GM18511 (cell line): Measurements from ENCODE around the gene GCNT2.
"Not testable (repeated sequence)": the region's sequence is repeated elsewhere in the genome, so short reads cannot be mapped to it uniquely, and the experiment has no call there.

Experiments used
- ATAC-seq: cut with Tn5 transposase; IDR thresholded peaks from one replicate; pipeline ENCODE4 v1.9.1; 2021; ENCODE audit warnings: mild to moderate bottlenecking, moderate library complexity; ENCODE audit not compliant: unreplicated experiment

The GCNT2 gene

DNA sequence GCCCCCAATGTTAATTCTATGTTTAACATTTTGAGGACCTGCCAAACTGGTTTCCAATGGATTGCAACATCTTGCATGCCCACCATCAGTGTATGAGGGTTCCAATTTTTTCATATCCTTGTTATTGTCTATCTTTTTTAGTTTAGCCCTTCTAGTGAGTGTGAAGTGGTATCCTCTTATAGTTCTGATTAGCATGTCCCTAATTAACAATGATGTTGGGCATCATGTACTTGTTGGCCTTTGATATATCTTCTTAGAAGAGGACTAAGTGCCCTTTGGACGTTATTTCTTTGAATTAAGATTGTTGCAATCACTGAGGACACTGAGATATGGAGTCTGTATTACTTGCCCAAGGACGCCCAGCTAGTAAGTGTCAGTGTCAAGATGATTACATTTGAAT lies 22.3 kb downstream of the GCNT2 start:
- ATAC-seq, result no peak

DNA sequence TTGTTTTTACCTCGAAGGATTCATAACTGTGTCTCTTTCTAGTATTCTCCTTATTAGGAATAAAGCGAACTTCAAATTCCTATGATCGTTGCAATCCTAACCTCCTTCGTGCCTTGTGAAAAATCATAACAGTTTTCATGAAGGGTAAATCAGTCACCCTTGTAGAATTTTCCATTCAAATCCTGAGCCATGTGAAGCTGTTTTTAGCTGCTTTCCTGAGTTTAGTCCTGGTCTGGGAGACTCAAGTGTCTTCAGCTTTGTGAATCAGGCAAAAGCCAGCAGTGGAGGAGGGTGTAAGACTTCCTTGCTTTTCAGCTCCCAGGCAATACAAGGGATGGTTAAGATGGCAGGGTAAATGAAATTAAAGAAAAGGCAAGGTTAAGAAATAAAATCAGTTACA lies 24.3 kb downstream of the GCNT2 start:
- no peak for ATAC-seq

DNA sequence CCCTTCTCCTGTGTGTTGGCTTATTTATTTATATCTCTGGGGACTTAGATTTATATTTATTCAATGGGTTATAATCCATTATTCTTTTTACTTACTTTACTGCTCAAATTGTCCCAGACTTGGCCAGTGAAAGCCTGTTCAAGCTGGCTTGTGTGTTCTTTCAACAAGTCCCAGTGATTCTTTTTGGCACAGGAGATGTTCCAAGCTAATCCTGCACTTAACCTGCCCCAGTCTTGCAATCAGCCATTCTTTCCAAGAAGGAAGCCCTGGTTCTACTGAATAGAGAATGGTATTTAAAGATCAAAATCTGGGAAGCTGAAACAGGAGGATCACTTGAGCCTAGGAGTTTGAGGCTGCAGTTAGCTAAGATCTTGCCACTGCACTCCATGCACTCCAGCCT lies 26.7 kb downstream of the GCNT2 start:
- ATAC-seq, result no peak

DNA sequence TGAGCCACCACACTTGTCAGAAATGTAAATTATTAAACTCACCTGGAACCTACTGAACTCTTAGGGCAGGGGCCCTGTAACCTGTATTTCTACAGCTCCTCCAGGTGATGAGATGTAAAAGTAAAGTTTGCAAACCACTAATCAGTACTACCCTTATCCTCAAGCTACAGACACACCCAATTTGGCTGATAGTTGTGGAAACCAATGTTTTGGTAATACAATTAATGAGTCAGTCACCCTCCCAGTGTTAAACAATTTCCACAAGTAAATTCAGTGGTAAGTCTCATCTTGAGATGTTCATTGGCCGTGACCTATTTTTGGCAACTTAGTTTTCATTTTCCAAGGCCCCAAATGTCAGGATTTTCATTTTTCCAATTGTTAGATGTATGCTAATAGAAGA lies 29.6 kb downstream of the GCNT2 start:
- no peak for ATAC-seq

DNA sequence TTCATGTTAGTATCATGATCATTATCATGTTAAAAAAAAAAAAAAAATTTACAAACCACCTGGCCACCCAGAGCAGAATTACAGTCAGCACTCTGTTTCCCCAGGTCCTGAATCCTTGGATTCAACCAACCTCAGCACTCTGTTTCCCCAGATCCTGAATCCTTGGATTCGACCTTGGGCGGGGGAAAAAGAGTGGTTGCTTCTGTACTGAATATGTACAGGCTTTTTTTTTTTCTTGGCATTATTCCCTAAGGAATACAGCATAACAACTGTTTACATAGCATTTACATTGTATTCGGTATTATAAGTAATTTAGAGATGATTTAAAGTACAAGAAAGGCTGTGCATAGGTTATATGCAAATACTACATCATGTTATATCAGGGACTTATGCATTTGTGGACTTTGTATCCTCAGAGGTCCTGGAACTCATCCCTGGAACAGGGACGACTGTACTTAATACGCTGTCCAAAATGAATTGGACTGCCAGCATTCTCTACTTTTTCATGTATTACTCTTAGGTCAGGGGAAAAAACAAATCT lies 31.2 kb downstream of the GCNT2 start:
- no peak for ATAC-seq

DNA sequence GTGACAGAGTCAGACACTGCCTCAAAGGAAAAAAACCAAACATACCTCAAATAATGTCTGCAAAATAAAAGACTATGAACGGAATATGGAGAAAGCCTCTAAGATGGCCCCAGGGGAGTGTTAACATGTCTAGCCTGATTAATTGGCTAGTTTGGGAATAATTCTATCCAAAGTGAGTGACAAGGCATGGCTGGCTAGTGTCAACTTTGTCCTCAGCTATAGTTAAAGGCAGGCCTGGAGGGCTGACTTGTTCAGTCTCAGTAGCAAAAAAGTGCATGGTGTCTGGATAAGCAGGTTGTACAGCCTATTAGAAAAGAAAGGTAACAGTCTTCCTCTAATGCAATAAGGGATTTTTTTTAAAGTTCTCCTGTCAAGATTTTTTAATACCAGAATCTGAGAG lies 32.7 kb downstream of the GCNT2 start:
- ATAC-seq, result no peak

- ATAC-seq, result no peak
Observed at GRCh38 chr6:10554826-10555225, 33.7 kb downstream of the GCNT2 start.

DNA sequence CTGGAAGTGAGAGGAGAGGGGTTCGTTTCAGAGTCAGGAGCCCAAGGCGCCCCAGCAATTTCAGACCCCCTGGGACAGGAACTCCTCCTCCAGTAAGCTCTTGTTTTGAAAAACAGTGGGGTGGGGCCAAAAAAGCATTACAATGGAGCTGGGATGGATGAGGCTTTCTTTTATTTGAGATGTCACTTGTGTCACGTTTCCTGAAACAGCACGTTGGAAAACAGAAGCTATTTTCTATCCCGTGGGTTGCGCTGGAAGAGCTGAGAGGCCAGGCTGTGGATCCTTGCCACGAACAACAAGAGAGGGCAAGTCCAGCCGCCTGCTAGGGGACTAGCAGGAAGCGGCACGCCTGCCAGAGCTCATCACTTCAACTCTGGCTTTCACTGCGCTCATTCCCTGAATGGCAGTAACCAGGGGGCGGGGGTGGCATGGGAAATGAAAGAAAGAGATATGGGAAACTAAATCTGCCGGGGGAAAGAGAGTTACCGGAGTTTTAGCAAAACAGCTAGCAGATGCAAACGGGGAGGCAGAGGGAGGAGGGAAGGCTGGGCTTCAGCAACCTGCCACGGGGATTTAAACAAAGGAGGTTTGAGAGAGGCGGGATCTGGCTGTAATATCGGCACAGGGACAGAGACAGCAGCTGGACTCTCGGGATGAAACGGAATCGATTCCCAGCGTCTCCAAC lies 34.6 kb downstream of the GCNT2 start:
- ATAC-seq, result no peak

DNA sequence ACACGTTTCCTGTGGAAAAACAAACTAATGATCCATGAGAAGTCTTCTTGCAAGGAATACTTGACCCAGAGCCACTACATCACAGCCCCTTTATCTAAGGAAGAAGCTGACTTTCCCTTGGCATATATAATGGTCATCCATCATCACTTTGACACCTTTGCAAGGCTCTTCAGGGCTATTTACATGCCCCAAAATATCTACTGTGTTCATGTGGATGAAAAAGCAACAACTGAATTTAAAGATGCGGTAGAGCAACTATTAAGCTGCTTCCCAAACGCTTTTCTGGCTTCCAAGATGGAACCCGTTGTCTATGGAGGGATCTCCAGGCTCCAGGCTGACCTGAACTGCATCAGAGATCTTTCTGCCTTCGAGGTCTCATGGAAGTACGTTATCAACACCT lies 35.4 kb downstream of the GCNT2 start:
- ATAC-seq, result no peak

GRCh38 chr6:10556992-10557391 lies 35.8 kb downstream of the GCNT2 start:
- ATAC-seq, result no peak

GRCh38 chr6:10557913-10558312 lies 36.8 kb downstream of the GCNT2 start:
- no peak for ATAC-seq

DNA sequence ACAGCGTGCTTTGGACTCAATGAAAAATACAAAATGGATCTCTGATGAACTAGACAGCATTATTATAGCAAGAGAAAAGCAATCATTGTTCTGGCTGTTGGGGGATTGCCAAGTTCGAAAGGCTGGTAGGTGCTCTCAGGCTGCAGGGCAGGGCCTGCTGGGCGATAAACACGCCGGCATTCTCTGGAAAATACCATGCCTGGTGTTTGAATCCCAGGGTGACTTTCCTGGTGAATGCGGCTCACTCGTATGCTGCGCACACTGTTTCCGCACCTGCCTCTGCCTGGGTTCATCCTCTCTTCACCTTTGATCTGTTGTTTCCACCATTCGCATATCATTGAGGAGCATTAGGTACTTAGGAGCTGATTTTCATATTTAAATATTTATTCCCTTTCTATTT lies 37.4 kb downstream of the GCNT2 start:
- ATAC-seq, result no peak

GRCh38 chr6:10559522-10560152 lies 38.5 kb downstream of the GCNT2 start:
- no peak for ATAC-seq

DNA sequence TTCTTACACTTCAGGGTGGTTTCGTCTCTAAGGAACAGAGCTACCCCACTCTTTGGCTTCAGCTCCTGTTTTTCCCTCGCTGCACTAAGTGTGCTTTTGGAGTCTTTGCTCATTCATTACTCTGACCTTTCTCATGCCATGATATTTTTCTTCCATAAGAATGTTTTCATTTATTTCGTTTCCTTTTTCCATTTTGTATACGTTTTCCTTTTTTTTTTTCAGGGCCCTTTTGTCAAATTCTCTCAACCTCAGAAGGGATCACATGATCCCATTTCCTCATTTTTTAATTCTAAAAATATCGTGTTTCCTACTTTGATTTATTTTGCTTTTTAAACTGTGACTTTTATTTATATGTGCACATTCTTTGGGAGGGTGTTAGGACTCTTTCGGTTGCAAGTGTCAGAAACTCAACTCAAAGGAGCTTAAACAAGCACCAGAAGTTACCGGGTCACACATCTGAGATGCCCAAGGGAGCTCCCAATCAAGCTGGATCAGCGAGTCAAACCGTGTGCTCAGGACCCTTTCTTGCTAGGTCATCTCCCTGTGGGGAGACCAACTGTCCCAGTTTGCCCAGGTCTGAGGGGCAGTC lies 40.6 kb downstream of the GCNT2 start:
- ATAC-seq, result no peak

DNA sequence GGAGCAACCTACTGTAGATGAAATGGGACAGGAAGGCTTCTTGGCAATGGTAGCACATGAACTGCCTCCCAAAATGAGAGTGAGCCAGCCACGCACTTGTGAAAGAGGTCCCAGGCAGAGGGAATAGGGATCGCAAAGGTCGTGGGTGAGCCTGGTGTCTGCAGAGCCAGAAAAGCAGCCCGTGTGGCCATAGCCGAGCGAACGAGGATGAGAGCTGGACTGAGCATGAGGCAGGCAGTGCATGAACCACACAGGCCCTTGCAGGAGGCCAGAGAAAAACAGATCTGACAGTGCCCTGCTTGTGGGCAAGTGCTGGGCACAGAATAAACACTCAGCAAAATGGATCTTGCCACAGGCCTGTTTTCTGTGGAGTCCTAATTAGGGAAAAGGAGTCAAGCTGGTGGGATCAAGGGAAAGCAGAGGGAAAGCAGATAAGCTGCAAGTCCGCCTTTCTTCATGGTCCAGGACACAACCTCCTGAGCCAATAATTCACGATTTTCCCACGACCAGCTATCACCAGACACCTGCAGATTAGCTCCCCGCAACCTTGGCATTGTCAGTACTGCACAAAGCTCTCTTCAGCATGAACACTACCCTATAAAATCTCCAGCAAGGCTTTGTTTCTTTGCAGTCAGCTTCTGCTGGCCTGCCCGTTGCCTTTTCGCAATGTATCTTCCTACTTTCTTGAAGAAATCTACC lies 44.0 kb downstream of the GCNT2 start:
- ATAC-seq, result no peak

DNA sequence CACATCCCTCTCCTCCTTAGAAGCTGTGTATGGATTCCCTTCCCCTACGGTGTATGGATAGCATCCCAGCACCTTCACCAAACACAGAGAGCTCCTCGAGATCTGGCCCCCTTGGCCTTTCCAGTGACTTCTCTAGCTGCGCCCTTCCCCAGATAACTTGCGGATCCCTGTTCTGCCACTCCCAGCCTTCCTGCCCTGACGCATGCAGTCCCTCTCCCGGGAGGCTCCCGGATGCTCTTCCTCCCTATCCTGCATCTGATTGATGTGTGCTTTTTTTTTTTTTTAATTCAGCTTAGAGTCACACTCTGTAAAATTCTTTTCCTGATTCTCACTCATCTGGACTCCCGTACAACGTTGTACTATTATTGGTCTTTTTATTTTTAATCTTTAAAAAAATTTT lies 44.8 kb downstream of the GCNT2 start:
- no peak for ATAC-seq

DNA sequence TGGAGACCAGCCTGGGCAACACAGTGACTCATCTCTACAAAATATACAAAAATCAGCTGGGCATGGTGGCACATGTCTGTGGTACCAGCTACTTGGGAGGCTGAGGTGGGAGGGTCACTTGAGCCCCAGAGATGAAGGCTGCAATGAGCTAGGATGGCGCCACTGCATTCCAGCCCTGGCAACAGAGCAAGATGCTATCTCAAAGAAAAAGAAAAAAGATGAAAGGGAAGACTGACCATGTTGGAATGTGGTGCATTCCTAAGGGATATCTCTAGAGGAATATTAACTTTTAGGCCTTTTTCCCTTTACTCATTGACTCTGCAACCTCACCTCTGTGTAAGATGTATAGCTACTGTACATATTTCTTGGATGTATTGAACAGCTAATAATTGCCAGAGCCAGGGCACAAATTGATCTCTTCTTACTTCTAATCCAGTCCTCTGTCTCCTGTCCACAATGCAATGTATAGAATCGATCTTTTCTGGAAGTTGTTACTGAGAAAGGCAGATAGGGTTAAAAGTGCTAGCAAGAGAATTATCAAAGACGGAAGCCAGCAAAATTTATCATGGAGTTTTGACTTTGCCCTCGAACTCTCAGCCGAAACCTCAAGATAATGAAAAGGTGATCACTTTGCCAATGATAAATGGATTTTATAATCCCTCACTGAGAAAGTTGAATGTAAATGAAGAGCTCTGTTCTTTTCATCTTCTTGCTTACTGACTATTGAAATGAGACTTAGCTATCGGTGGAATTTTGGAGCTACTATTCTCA lies 46.3 kb downstream of the GCNT2 start:
- ATAC-seq, result no peak

- ATAC-seq, result no peak
Observed at GRCh38 chr6:10569392-10570127, 48.4 kb downstream of the GCNT2 start.

GRCh38 chr6:10575519-10575918 lies 54.4 kb downstream of the GCNT2 start:
- ATAC-seq, result not testable (repeated sequence)

GRCh38 chr6:10576226-10576625 lies 55.1 kb downstream of the GCNT2 start:
- no peak for ATAC-seq
